HepG2 (cell line): ENCODE measurements around the gene PEF1. TPM values are rescaled to one million over a fixed set of nuclear protein-coding genes. Genes with fewer than 3 reads are reported as not detected.

Source experiments
- ATAC-seq: fragments of 200-7000 bp; cut with Tn5 transposase; 3 replicates; pipeline ENCODE4 v1.9.1; 2020; ENCODE audit warnings: mild to moderate bottlenecking, moderate library complexity
- BruUV-seq: library from RNA; stranded (reverse); fragments of 400-500 nt; replicated peaks from 2 replicates; lab custom pipeline; 2021; lab: Mats Ljungman, UMichigan
- CTCF ChIA-PET: fragments of 300-600 bp; formaldehyde crosslinking; extraction: SDS; loops from one replicate; lab custom pipeline; 2021; ENCODE audit warnings: low total read pairs, inconsistent platforms, low intra/inter-chr PET ratio; lab: Yijun Ruan, JAX
- POLR2A ChIA-PET: fragments of 350-600 bp; sonication (Branson Sonifier 250); formaldehyde crosslinking; loops from one replicate; lab custom pipeline; 2020; ENCODE audit warnings: antibody characterized with exemption, inconsistent platforms; lab: Yijun Ruan, JAX
- DNase-seq: peaks from one replicate; pipeline ENCODE4 v3.0.0-alpha.2; 2015; ENCODE audit warnings: low spot score
- FAIRE-seq: peaks from 3 replicates; lab custom pipeline; 2011; peaks lifted over from hg19 to GRCh38; lab: Jason Lieb, UNC
- H2AFZ ChIP-seq: one replicate; pipeline ENCODE4 v1.6.1; 2011; ENCODE audit warnings: low read length, inconsistent platforms
- H3K27ac ChIP-seq: fragments of 300-600 bp; 3 replicates; pipeline ENCODE4 v1.8.0; 2011; ENCODE audit warnings: mixed run types, mild to moderate bottlenecking, mixed read lengths, low read length, inconsistent platforms; ENCODE audit not compliant: insufficient read depth; ENCODE audit errors: extremely low read length
- H3K27me3 ChIP-seq, 2 experiments: fragments of 200-600 bp in 1 of 2; 2 replicates in 1 of 2; 3 replicates in 1 of 2; pipeline versions ENCODE4 v1.6.0 to v1.8.0; 2011; ENCODE audit warnings: low read length in 2 of 2, mild to moderate bottlenecking in 2 of 2, moderate library complexity in 2 of 2, inconsistent platforms in 1 of 2; ENCODE audit not compliant: insufficient read depth in 2 of 2, control insufficient read depth in 1 of 2
- H3K36me3 ChIP-seq, 2 experiments: fragments of 200-600 bp in 1 of 2; replicated peaks in 1 of 2; 2 replicates in 1 of 2; 3 replicates in 1 of 2; pipeline versions ENCODE4 v1.5.1 to v1.8.0; 2011; ENCODE audit warnings: low read length in 2 of 2, inconsistent platforms in 1 of 2; ENCODE audit not compliant: insufficient read depth in 2 of 2, control insufficient read depth in 1 of 2
- H3K4me1 ChIP-seq: 2 replicates; pipeline ENCODE4 v1.5.1; 2012; ENCODE audit warnings: low read length, inconsistent platforms; ENCODE audit not compliant: insufficient read depth
- H3K4me2 ChIP-seq: 2 replicates; pipeline ENCODE4 v1.6.0; 2011; ENCODE audit warnings: low read depth, low read length, inconsistent platforms
- H3K4me3 ChIP-seq, 3 experiments: fragments of 200-600 bp in 1 of 3; sonication (generic), shearing (Covaris generic) in 1 of 3; replicated peaks in 1 of 3; 2 replicates each; pipeline ENCODE4 v1.5.1; 2011 to 2016; ENCODE audit warnings: low read length in 3 of 3, inconsistent platforms in 2 of 3, low read depth in 2 of 3, mild to moderate bottlenecking in 2 of 3, control low read depth in 1 of 3, mixed read lengths in 1 of 3; ENCODE audit not compliant: insufficient read depth in 1 of 3
- H3K79me2 ChIP-seq: one replicate; pipeline ENCODE4 v1.6.1; 2011; ENCODE audit warnings: low read length, inconsistent platforms; ENCODE audit not compliant: insufficient read depth
- H3K9ac ChIP-seq: 2 replicates; pipeline ENCODE4 v1.6.0; 2011; ENCODE audit warnings: mild to moderate bottlenecking, low read depth, low read length, inconsistent platforms; ENCODE audit not compliant: insufficient read depth
- H3K9me3 ChIP-seq: 2 replicates; pipeline ENCODE4 v1.5.1; 2012; ENCODE audit warnings: mild to moderate bottlenecking, low read length
- H4K20me1 ChIP-seq: 2 replicates; pipeline ENCODE4 v1.6.0; 2011; ENCODE audit warnings: inconsistent platforms, mild to moderate bottlenecking, low read length, moderate library complexity; ENCODE audit not compliant: insufficient read depth
- AFF4 ChIP-seq: sonication (generic); formaldehyde crosslinking; IDR thresholded peaks from 2 replicates; pipeline ENCODE4 v1.4.0; 2020; ENCODE audit warnings: missing genetic modification reagents
- ARNT2 ChIP-seq: sonication (generic); formaldehyde crosslinking; IDR thresholded peaks from 2 replicates; pipeline ENCODE4 v1.8.0; 2022; ENCODE audit warnings: mild to moderate bottlenecking, low read depth, missing genetic modification reagents, moderate library complexity
- CHCHD3 ChIP-seq: sonication (generic); formaldehyde crosslinking; IDR thresholded peaks from 2 replicates; pipeline ENCODE4 v1.8.0; 2022; ENCODE audit warnings: mild to moderate bottlenecking, missing genetic modification reagents, moderate library complexity
- ERF ChIP-seq: IDR thresholded peaks from 2 replicates; pipeline ENCODE4 v1.6.1; 2018; ENCODE audit warnings: missing biosample characterization, missing genetic modification reagents
- ESRRA ChIP-seq: sonication (generic); formaldehyde crosslinking; IDR thresholded peaks from 2 replicates; pipeline ENCODE4 v1.5.1; 2020; ENCODE audit warnings: mild to moderate bottlenecking, low read depth, missing genetic modification reagents
- FOXM1 ChIP-seq: sonication (generic); formaldehyde crosslinking; IDR thresholded peaks from 2 replicates; pipeline ENCODE4 v1.5.0; 2020; ENCODE audit warnings: missing genetic modification reagents
- GLI4 ChIP-seq: sonication (generic); formaldehyde crosslinking; IDR thresholded peaks from 2 replicates; pipeline ENCODE4 v1.5.1; 2020; ENCODE audit warnings: missing genetic modification reagents, mild to moderate bottlenecking, moderate library complexity, borderline replicate concordance
- GPN1 ChIP-seq: sonication (generic); formaldehyde crosslinking; IDR thresholded peaks from 2 replicates; pipeline ENCODE4 v1.5.1; 2020; ENCODE audit warnings: missing genetic modification reagents, borderline replicate concordance
- IRF1 ChIP-seq: sonication (generic); formaldehyde crosslinking; IDR thresholded peaks from 2 replicates; pipeline ENCODE4 v1.4.0; 2020; ENCODE audit warnings: low read depth, mild to moderate bottlenecking, missing genetic modification reagents
- KLF6 ChIP-seq: IDR thresholded peaks from 2 replicates; pipeline ENCODE4 v1.8.0; 2016; ENCODE audit warnings: missing biosample characterization, missing genetic modification reagents
- MAFK ChIP-seq, 2 experiments: IDR thresholded peaks in 1 of 2; conservative IDR thresholded peaks in 1 of 2; 2 replicates each; pipeline ENCODE4 v1.6.1; 2011; ENCODE audit warnings: improper control_type of control experiment in 2 of 2, low read length in 2 of 2
- MBNL3 ChIP-seq: fragments of 250-450 bp; sonication (Bioruptor Pico); conservative IDR thresholded peaks from 2 replicates; pipeline ENCODE4 v1.8.0; 2022; ENCODE audit warnings: mild to moderate bottlenecking, inconsistent platforms
- MEIS2 ChIP-seq: sonication (generic); formaldehyde crosslinking; IDR thresholded peaks from 2 replicates; pipeline ENCODE4 v1.9.0; 2021; ENCODE audit warnings: mild to moderate bottlenecking, missing genetic modification reagents
- NFIB ChIP-seq: sonication (generic); formaldehyde crosslinking; IDR thresholded peaks from 2 replicates; pipeline ENCODE4 v1.9.0; 2021; ENCODE audit warnings: missing genetic modification reagents, mild to moderate bottlenecking, borderline replicate concordance
- PBX3 ChIP-seq: sonication (generic); formaldehyde crosslinking; IDR thresholded peaks from 2 replicates; pipeline ENCODE4 v1.8.1; 2023; ENCODE audit warnings: missing genetic modification reagents, inconsistent platforms, borderline replicate concordance
- PCBP2 ChIP-seq: fragments of 200-400 bp; formaldehyde crosslinking; optimal IDR thresholded peaks from 2 replicates; pipeline ENCODE3; 2018; ENCODE audit warnings: low read length, low read depth; ENCODE audit not compliant: poor library complexity, severe bottlenecking
- SNAPC5 ChIP-seq: sonication (generic); formaldehyde crosslinking; IDR thresholded peaks from 2 replicates; pipeline ENCODE4 v1.8.1; 2023; ENCODE audit warnings: mild to moderate bottlenecking, missing genetic modification reagents, borderline replicate concordance
- SPEN ChIP-seq: sonication (generic); formaldehyde crosslinking; IDR thresholded peaks from 2 replicates; pipeline ENCODE4 v1.5.1; 2020; ENCODE audit warnings: low read depth, mild to moderate bottlenecking, missing genetic modification reagents
- STAT5B ChIP-seq: sonication (generic); formaldehyde crosslinking; IDR thresholded peaks from 2 replicates; pipeline ENCODE4 v1.4.0; 2020; ENCODE audit warnings: missing genetic modification reagents
- ZNF20 ChIP-seq: sonication (generic); formaldehyde crosslinking; IDR thresholded peaks from 2 replicates; pipeline ENCODE4 v1.4.0; 2020; ENCODE audit warnings: mild to moderate bottlenecking, moderate library complexity, missing genetic modification reagents
- ZNF343 ChIP-seq: sonication (generic); formaldehyde crosslinking; IDR thresholded peaks from 2 replicates; pipeline ENCODE4 v1.4.0; 2020; ENCODE audit warnings: mild to moderate bottlenecking, missing genetic modification reagents
- WGBS: methylation state at CpG from one replicate; pipeline ENCODE4 v1.1.6; 2017; ENCODE audit warnings: low lambda C conversion rate; 5-methylcytosine and 5-hydroxymethylcytosine counted together
- in situ Hi-C: cut with HindIII; loops from 2 replicates; pipeline ENCODE4 v1.10.0; 2017; ENCODE audit warnings: low pct_unique_long_range_greater_than_20kb; ENCODE audit not compliant: extremely low pct_ligation_motif_present
- intact Hi-C: fragments of 100-400 bp; cut with micrococcal nuclease; formaldehyde crosslinking; loops from one replicate; pipeline ENCODE4 v1.10.0; 2022; ENCODE audit not compliant: unreplicated experiment
- polyA plus RNA-seq, 8 experiments: library from polyadenylated mRNA; depleted of rRNA in 3 of 8; stranded (reverse) in 7 of 8; unstranded in 1 of 8; fragments of >200 nt; fragmentation: Illumina TruSeq in 4 of 8; extraction: Trizol in 4 of 8; gene quantifications; 2 replicates each; pipeline versions ENCODE4 v1.2.1 to v1.2.3, GENCODE V29; 2011 to 2016; ENCODE audit warnings: low read depth in 4 of 8, missing spikeins in 1 of 8, mixed read lengths in 1 of 8; ENCODE audit not compliant: insufficient read depth in 1 of 8
- total RNA-seq, 5 experiments: library from RNA; depleted of rRNA; stranded (reverse); fragments of >200 nt; fragmentation: Illumina TruSeq; extraction: Trizol; gene quantifications; 2 replicates each; pipeline ENCODE4 v1.2.3, GENCODE V29; 2016; ENCODE audit warnings: low read depth in 1 of 5

Gene PEF1
- total and polyA plus RNA-seq, 2 of the 13 experiments (the other 11 are each of a cell fraction or from before 2014, with no cell fraction given), result 57.1 to 57.8 TPM

GRCh38 chr1:31655104-31655503 is 10.4 kb upstream of the PEF1 start (continued):
- no peak for TF ChIP-seq MAFK (conservative IDR thresholded peaks at IDR 0.05 in 1 of 2, IDR thresholded peaks at IDR 0.05 in 1 of 2; ENCODE audit: low read length in 2 of 2)
- no peak for TF ChIP-seq ESRRA (CRISPR knock-in tag)
- TF ChIP-seq PCBP2, result no peak
- TF ChIP-seq ARNT2, result no peak
- no peak for TF ChIP-seq SPEN
- TF ChIP-seq CHCHD3 (CRISPR knock-in tag), result no peak
- no peak for TF ChIP-seq NFIB (CRISPR knock-in tag)

GRCh38 chr1:31654474-31654776 is 9.7 kb upstream of the PEF1 start:
- Histone ChIP-seq H3K4me3 (no peak overlapping the region), H3K27me3 (no peaks in the 10 kb centered on the region)
- CTCF ChIA-PET, result no interaction called here
- TF ChIP-seq IRF1 (CRISPR knock-in tag), result no peak
- no peak for TF ChIP-seq SNAPC5 (CRISPR knock-in tag)
- no peak for TF ChIP-seq ZNF343 (CRISPR knock-in tag)
- no peak for TF ChIP-seq KLF6
- TF ChIP-seq PBX3 (CRISPR knock-in tag), result no peak
- no peak for TF ChIP-seq STAT5B (CRISPR knock-in tag)
- TF ChIP-seq ERF (CRISPR knock-in tag), result no peak
- no peak for TF ChIP-seq FOXM1 (CRISPR knock-in tag)
- TF ChIP-seq GPN1, result no peak
- TF ChIP-seq AFF4, result no peak
- TF ChIP-seq MEIS2, result no peak
- no peak for TF ChIP-seq ZNF20
- TF ChIP-seq MBNL3 (CRISPR knock-in tag), result no peak
- no peak for TF ChIP-seq GLI4 (CRISPR knock-in tag)
- TF ChIP-seq, all 625 proteins: peak for 0
- H3K27ac ChIP-seq, result no peak overlapping the region
- no peaks in the 10 kb centered on the region for H3K79me2 ChIP-seq
- peaks cover 16% of the 10 kb centered on the region for H3K4me1 ChIP-seq
- intact Hi-C loops, result no loop called here
- no peak overlapping the region for H3K4me2 ChIP-seq
- H4K20me1 ChIP-seq, result no peaks in the 10 kb centered on the region
- no peak for DNase-seq
- no TSS peak for BruUV-seq
- in situ Hi-C loops, result no loop called here
- no peak overlapping the region for H2AFZ ChIP-seq
- no peak for ATAC-seq
- H3K9me3 ChIP-seq, result no peaks in the 10 kb centered on the region
- no peak overlapping the region for H3K9ac ChIP-seq
- WGBS, result 83% methylated on average over 5 of the region's 5 CpGs
- H3K36me3 ChIP-seq, result no peaks in the 10 kb centered on the region
- POLR2A ChIA-PET, result no interaction called here
- FAIRE-seq, result no peak
